Kidney capillary endothelial cell (primary cell): ENCODE measurements around the gene EML1.

Source experiments
- DNase-seq: peaks from one replicate; pipeline ENCODE4 v3.0.0-alpha.2; 2018; ENCODE audit warnings: low spot score

Gene EML1

GRCh38 chr14:99905121-99905520 lies 111.9 kb downstream of the EML1 start:
- no peak for DNase-seq

GRCh38 chr14:99907761-99908652 lies 114.8 kb downstream of the EML1 start:
- no peak for DNase-seq

GRCh38 chr14:99908653-99909250 lies 115.5 kb downstream of the EML1 start:
- DNase-seq = no peak

GRCh38 chr14:99909513-99910064 lies 116.4 kb downstream of the EML1 start:
- no peak for DNase-seq

GRCh38 chr14:99910337-99911309 lies 117.4 kb downstream of the EML1 start:
- DNase-seq = no peak

GRCh38 chr14:99915305-99916090 lies 122.3 kb downstream of the EML1 start:
- DNase-seq = no peak

GRCh38 chr14:99916091-99916383 lies 122.8 kb downstream of the EML1 start:
- DNase-seq = no peak

GRCh38 chr14:99918781-99919180 lies 125.6 kb downstream of the EML1 start:
- no peak for DNase-seq

- DNase-seq = no peak
Observed at GRCh38 chr14:99921425-99921824, 128.2 kb downstream of the EML1 start.

GRCh38 chr14:99924379-99924778 lies 131.2 kb downstream of the EML1 start:
- no peak for DNase-seq

- no peak for DNase-seq
Observed at GRCh38 chr14:99925471-99925870, 132.3 kb downstream of the EML1 start.

GRCh38 chr14:99928963-99929362 lies 135.8 kb downstream of the EML1 start:
- no peak for DNase-seq

GRCh38 chr14:99929601-99930000 lies 136.4 kb downstream of the EML1 start:
- no peak for DNase-seq

GRCh38 chr14:99930420-99931274 lies 137.4 kb downstream of the EML1 start:
- no peak for DNase-seq

- DNase-seq = no peak
Observed at GRCh38 chr14:99931308-99931707, 138.1 kb downstream of the EML1 start.

- no peak for DNase-seq
Observed at GRCh38 chr14:99936056-99936455, 142.8 kb downstream of the EML1 start.

- DNase-seq = no peak
Observed at GRCh38 chr14:99936738-99937474, 143.7 kb downstream of the EML1 start.

GRCh38 chr14:99937475-99938244 lies 144.4 kb downstream of the EML1 start:
- DNase-seq = no peak

- DNase-seq = no peak
Observed at GRCh38 chr14:99938376-99938775, 145.2 kb downstream of the EML1 start.
